ENCODE results near the gene TMEFF1.
"Not testable (repeated sequence)": the region's sequence is repeated elsewhere in the genome, so short reads cannot be mapped to it uniquely, and the experiment has no call there.

The TMEFF1 gene

GRCh38 chr9:100492952-100493351 is 20.0 kb downstream of the TMEFF1 start:
- peak; percentile 36 for DNase-seq

GRCh38 chr9:100498592-100498991 is 25.6 kb downstream of the TMEFF1 start:
- DNase-seq: peak; percentile 53

GRCh38 chr9:100499460-100499859 is 26.5 kb downstream of the TMEFF1 start:
- no peak for DNase-seq

GRCh38 chr9:100499866-100500265 is 26.9 kb downstream of the TMEFF1 start:
- DNase-seq: no peak

DNA sequence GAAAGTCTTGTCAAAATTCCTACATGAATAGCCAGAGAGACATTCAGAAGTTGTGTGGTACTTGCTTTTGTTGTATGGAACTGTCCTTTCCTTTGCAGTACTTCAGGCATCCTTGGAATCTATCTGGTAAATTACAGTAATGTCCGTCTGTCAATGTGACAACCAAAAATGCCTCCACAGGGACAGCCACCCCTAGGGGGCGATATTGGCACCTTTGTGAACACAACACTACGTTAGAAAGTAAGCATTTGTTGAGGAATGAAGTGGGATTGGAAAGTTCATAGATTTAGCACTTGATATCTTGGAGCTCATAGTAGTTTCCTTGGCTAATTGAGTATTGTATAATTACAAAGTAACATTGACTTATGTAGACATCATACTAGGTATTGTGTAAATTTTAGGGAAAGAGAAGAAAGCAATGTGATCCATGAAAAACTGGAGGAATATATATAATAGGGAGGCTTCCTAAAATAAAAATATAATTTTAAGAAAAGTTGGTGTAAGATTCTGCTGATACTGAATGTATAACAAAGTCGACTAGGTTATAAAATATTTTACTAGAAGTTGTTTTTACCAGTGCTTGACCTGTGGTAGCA is 32.7 kb downstream of the TMEFF1 start:
- peak; percentile 63 for DNase-seq

DNA sequence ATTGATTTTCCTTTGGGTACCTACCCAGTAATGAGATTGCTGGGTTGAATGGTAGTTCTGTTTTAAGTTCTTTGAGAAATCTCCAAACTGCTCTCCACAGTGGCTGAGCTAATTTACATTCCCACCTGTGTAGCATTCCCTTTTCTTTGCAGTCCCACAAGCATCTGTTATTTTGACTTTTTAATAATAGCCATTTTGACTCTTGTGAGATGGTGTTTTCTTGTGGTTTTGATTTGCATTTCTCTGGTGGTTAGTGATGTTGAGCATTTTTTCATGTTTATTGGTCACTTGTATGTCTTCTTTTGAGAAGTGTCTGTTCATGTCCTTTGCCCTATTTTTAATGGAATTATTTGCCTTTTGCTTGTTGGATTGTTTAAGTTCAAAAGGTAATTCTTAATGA is 34.4 kb downstream of the TMEFF1 start:
- DNase-seq: not testable (repeated sequence)

- no peak for DNase-seq
These were observed 38.3 kb downstream of the TMEFF1 start for GRCh38 chr9:100511205-100511604.

- peak; percentile 4 for DNase-seq
These were observed 42.9 kb downstream of the TMEFF1 start for GRCh38 chr9:100515578-100516494.

- DNase-seq: no peak
These were observed 48.3 kb downstream of the TMEFF1 start for GRCh38 chr9:100521282-100521681.

- peak; percentile 23 for DNase-seq
These were observed 52.6 kb downstream of the TMEFF1 start for GRCh38 chr9:100525563-100525962.

- not testable (repeated sequence) for DNase-seq
These were observed 54.3 kb downstream of the TMEFF1 start for GRCh38 chr9:100527180-100527794.

DNA sequence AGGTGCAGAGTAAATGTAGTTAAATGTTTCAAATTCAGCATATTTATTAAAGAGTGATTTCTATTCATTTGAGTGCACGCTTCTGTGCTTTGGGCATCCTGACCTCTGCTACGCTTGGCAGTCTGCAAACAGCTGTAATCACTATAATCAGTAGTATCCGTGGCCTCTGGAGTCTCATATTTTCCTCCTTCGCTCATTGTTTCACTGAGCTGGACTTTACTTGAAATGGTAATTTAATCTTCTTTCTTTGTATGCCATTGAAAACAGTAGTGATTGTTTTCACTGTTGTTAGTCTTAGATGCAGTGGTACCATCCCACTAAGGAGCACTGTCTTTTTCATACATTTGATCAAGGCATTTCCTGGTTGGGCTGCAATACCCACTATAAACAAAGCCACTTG is 61.5 kb downstream of the TMEFF1 start:
- DNase-seq: no peak

DNA sequence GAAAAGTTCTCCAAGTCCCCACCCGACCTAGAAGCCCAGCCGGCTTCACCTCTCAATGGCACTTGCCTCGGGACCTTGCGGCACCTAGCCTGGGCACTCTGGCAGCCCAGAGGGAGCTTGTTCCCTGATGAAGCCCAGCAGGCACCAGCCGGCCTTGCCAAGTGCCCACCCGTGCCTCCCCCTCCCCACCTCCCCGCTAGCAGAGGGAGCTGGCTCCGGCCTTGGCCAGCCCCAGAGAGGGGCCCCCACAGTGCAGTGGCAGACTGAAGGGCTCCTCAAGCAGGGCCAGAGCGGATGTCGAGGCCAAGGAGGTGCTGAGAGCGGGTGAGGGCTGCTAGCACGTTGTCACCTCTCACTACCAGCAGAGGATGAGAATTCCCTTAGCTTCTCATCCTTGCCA is 67.4 kb downstream of the TMEFF1 start:
- DNase-seq: no peak

DNA sequence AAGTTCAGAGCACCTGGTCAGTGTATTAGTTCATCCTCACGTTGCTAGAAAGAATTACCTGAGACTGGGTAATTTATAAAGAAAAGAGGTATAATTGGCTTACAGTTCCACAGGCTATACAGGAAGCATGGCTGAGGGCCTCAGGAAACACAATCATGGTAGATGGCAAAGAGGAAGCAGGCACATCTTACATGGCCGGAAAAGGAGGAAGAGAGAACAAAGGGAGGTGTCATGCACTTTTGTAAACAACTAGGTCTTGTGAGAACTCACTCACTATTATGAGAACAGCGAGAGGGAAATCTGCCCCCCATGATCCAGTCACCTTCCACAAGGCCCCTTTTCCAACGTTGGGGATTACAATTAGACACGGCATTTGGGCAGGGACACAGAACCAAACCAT is 76.1 kb downstream of the TMEFF1 start:
- DNase-seq: no peak

GRCh38 chr9:100554935-100555401 is 82.0 kb downstream of the TMEFF1 start:
- no peak for DNase-seq

DNA sequence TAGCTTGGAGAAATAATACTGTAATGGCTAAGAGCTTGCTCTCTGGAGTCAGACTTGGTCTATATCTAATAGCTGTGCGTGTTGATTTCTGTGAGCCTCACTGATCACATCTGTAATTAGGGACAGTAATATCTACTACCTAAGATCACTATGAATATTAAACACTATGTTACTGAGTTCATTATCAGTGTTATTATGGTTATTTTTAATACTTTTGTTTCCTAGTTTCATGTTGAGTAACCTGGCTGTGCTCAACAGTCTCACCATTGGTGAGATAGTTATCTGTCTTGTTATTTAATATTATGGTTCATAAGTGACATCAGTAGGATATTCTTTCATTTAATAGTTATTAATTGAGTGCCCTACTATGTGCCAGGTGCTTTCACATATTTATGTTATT is 82.5 kb downstream of the TMEFF1 start:
- no peak for DNase-seq

- DNase-seq: no peak
These were observed 84.1 kb downstream of the TMEFF1 start for GRCh38 chr9:100557053-100557452.

DNA sequence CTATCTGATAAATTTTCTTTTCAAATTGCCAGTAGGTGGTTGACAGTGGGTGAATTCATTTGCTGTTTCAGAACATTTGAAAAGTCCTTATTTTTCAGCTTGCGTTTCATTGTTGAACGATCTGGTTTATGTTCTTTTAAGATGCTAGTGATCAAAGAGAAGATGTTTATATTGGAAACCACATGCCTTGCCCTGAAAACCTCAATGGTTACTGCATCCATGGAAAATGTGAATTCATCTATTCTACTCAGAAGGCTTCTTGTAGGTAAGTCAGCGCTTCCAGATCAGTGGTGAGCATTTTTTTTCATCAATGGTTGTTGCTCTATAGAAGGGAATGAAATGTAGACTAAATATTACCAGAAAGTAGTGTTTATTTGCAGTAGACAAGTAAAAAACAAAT is 88.3 kb downstream of the TMEFF1 start:
- DNase-seq: no peak

GRCh38 chr9:100567856-100568255 is 94.9 kb downstream of the TMEFF1 start:
- DNase-seq: no peak

DNA sequence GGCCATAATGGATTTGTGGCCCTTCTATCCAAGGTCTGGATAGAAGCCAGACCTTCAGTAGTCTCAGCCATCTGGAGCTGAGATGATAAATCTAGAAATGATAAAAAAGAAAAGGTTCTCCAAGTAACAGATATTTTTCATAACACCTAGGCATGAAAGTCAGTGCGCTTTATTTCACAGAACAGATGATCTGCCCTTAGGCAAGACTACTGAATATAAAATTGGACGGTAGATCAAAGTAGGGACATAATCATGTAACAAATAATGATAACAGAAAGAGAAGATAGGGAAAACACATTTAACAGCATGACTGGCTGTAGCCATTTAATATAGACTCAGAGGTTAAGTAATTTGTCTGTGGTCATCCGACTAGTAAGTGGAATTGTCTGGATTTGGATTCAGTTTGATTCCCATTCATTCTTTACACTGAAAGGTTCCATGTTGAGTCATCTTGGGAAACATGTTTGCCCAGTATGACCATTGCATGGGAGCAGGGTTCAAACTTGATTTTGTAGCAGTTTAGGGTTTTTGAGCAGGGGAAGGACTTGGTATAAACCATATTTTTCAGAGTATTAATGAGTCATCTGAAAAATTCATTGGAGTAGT is 100.8 kb downstream of the TMEFF1 start:
- peak; percentile 31 for DNase-seq

DNA sequence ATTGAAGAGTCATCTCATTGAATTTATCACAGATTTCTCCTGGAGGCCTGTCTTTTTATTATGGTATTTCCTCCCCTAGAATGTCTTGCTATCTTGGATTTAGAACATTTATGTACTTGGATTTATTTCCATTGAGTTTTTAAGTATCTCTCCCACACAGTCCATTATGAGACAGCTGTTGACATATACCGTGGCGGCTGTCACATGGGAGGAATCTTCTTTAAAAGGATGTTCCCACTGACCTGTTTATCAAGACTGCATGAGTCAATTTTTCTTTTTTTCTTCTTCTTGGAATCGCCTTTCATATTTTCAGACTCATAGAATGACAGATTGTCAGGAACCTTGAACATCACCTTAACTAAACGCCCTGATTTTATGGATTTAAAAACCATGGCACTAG is 102.1 kb downstream of the TMEFF1 start:
- DNase-seq: peak; percentile 26

DNA sequence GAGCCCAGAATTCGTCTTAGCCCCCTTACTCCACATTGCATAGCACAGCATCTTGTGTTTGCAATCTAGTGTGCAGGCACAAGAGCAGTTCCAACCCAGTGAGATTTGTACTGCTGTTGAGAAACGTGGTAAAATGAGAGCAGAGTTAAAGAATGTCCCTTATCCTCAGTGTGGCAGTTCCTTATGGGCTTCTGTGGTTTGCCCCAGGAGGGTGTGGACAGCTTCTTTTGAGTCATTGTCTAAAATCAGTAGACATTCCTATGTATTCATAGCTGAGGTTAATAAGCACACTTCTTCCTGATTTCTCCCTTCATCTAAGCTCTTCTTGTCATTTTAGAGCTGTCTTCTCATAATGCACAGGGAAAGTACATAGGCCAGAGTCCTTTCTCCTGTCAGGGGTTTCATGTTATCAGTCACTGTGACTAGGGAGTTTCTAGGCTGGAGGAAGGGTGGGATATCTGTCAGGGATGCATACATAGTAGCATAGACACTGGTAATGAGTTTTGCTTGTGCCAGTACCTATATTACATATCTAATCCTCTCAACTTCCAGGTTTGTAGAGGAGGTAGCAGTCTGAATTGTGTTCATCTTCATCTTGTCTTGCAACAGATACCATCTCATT is 102.9 kb downstream of the TMEFF1 start:
- DNase-seq: peak; percentile 90
